Measurements from ENCODE around the gene CUL2. TPM values are rescaled to one million over a fixed set of nuclear protein-coding genes. Genes with fewer than 3 reads are reported as not detected.

CUL2 gene
- total and polyA plus RNA-seq, 2 of the 4 experiments (the other 2 are of a cell fraction), result 18.9 to 36.6 TPM

GRCh38 chr10:35046074-35046473, 44.1 kb downstream of the CUL2 start:
- H2BK15ac ChIP-seq (ENCODE audit: low read depth, low read length), result no peak overlapping the region
- WGBS, 2 experiments (ENCODE audit: extremely low coverage in 2 of 2, insufficient read length in 1 of 2), result 100% methylated on average over 2 of the region's 2 CpGs; no CpG with 5 or more reads in 1 of the 2 experiments
- H3K56ac ChIP-seq (ENCODE audit: extremely low read depth, insufficient read depth, low read length), result no peak overlapping the region
- H2BK5ac ChIP-seq (ENCODE audit: low read depth, low read length, poor library complexity, severe bottlenecking), result no peak overlapping the region
- no TSS peak for BruUV-seq (replicated peaks)
- intact Hi-C loops (cut with micrococcal nuclease) (no loop called here), dilution Hi-C loops (cut with HindIII; ENCODE audit: low sequenced_read_pairs, unreplicated experiment) (no loop called here), in situ Hi-C loops (cut with MboI; ENCODE audit: low sequenced_read_pairs) (no loop called here)
- peaks cover 18% of the 10 kb centered on the region for H3K36me3 ChIP-seq (ENCODE audit: control insufficient read depth, insufficient read depth, low read length)
- H4K5ac ChIP-seq (ENCODE audit: low read depth, low read length), result no peak overlapping the region
- no peak overlapping the region for H2BK20ac ChIP-seq (ENCODE audit: low read depth, low read length)
- no peak overlapping the region for H3K23ac ChIP-seq (ENCODE audit: low read depth, low read length)
- DNase-seq (no peak), ATAC-seq (ENCODE audit: low read depth) (no peak)
- no peak overlapping the region for H4K91ac ChIP-seq (ENCODE audit: insufficient read depth, low read depth, low read length)
- H2AFZ ChIP-seq (replicated peaks; ENCODE audit: low read length, poor library complexity), result no peak overlapping the region
- no peak overlapping the region for H4K8ac ChIP-seq (ENCODE audit: low read depth in 2 of 2, low read length in 2 of 2)
- no peak overlapping the region for H3K4me3 ChIP-seq (ENCODE audit: insufficient read depth, low read depth, low read length)
- H3K18ac ChIP-seq (ENCODE audit: low read depth, low read length), result no peak overlapping the region
- no peak overlapping the region for H3K14ac ChIP-seq (replicated peaks; ENCODE audit: low read depth, low read length)
- H3K9ac ChIP-seq (ENCODE audit: low read depth, low read length), result no peak overlapping the region
- no peak overlapping the region for H3K4me2 ChIP-seq (ENCODE audit: low read depth, low read length)
- H3K27ac ChIP-seq (ENCODE audit: insufficient read depth, low read length), result no peak overlapping the region
- peaks cover 14% of the 10 kb centered on the region for H3K4me1 ChIP-seq (ENCODE audit: control insufficient read depth, insufficient read depth, low read length)
- no peaks in the 10 kb centered on the region for H3K27me3 ChIP-seq (ENCODE audit: control insufficient read depth, insufficient read depth, low read length)
- no peaks in the 10 kb centered on the region for H3K9me3 ChIP-seq (ENCODE audit: control insufficient read depth, insufficient read depth, low read length)
- POLR2A ChIA-PET (ENCODE audit: unreplicated experiment), result no interaction called here
- H2AK5ac ChIP-seq (ENCODE audit: low read depth, low read length), result no peak overlapping the region
- H3K79me1 ChIP-seq (ENCODE audit: low read depth in 1 of 2, low read length in 2 of 2), result peaks cover 12 to 38% of the 10 kb centered on the region in 2 experiments; a peak in 3 of 4 replicates
- H3K4ac ChIP-seq (ENCODE audit: low read depth, low read length), result no peak overlapping the region
- no peak overlapping the region for H2AK9ac ChIP-seq (replicated peaks; ENCODE audit: low read depth, low read length, poor library complexity)
- TF ChIP-seq MXI1 (IDR thresholded peaks at IDR 0.05; ENCODE audit: borderline replicate concordance, low read depth, low read length) (no peak), MAZ (IDR thresholded peaks at IDR 0.05; ENCODE audit: borderline replicate concordance, low read depth, low read length) (no peak), CEBPB (IDR thresholded peaks at IDR 0.05; ENCODE audit: low read depth, low read length) (no peak), CTCF (conservative IDR thresholded peaks at IDR 0.05; ENCODE audit: low read depth, low read length) (no peak), RAD21 (IDR thresholded peaks at IDR 0.05; ENCODE audit: low read length) (no peak), SMC3 (IDR thresholded peaks at IDR 0.05; ENCODE audit: low read depth, low read length) (no peak), USF2 (IDR thresholded peaks at IDR 0.05; ENCODE audit: low read depth, low read length) (no peak), MAFK (IDR thresholded peaks at IDR 0.05; ENCODE audit: low read depth, low read length) (no peak), BHLHE40 (IDR thresholded peaks at IDR 0.05; ENCODE audit: low read depth, low read length) (no peak), CHD1 (IDR thresholded peaks at IDR 0.05; ENCODE audit: low read depth, low read length) (no peak)
- H4K20me1 ChIP-seq (ENCODE audit: insufficient read depth, low read length), result no peaks in the 10 kb centered on the region
- H3K9me1 ChIP-seq (ENCODE audit: insufficient read depth, low read length), result peaks cover 2% of the 10 kb centered on the region; the same call in 1 of the 2 replicates
- no peak overlapping the region for H2BK120ac ChIP-seq (ENCODE audit: low read depth, low read length)
- CTCF ChIA-PET, result interaction anchor here (0.8 to 1.2 kb wide), 2 partner anchors 10 to 18 kb away, joined by 3 to 5 read pairs; no protein-coding TSS in a partner anchor

Data from IMR-90 (cell line).